Ovary (tissue), 3 donors: ENCODE data around the gene TGIF2.

Experiments used
- POLR2A ChIP-seq: fragments of 450-650 bp; IDR thresholded peaks from one replicate; pipeline ENCODE4 v1.6.1; 2017; ENCODE audit warnings: antibody characterized with exemption, mild to moderate bottlenecking, moderate library complexity
- TF ChIP-seq, protein P1 (sequence below), 3 donors: fragments of 450-650 bp in 2 of 3; fragments of 200-600 bp in 1 of 3; IDR thresholded peaks; one replicate each; pipeline versions ENCODE4 v1.5.1 to v1.8.0; 2016 to 2022; ENCODE audit warnings: antibody characterized with exemption in 3 of 3, mild to moderate bottlenecking in 1 of 3
- donor health status: DM: no; HTN: no; CAD: no.

DNA sequence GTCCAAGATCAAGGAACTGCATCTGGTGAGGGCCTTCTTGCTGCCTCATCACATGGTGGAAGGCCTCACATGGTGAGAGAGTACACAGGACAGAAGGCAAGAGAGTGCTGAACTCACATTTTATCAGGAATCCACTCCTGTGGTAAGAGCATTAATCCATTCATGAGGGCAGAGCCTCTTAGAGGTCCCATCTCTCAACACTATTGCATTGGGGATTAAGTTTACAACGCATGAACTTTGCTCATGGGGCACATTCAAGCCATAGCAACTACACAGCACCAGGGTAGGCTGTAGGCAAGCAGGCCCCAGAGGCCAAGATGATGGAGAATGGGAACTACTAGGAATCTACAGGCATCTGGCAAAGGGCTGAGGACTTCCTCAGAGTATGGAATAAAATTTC lies 10.0 kb upstream of the TGIF2 start:
- TF ChIP-seq, protein P1, sequence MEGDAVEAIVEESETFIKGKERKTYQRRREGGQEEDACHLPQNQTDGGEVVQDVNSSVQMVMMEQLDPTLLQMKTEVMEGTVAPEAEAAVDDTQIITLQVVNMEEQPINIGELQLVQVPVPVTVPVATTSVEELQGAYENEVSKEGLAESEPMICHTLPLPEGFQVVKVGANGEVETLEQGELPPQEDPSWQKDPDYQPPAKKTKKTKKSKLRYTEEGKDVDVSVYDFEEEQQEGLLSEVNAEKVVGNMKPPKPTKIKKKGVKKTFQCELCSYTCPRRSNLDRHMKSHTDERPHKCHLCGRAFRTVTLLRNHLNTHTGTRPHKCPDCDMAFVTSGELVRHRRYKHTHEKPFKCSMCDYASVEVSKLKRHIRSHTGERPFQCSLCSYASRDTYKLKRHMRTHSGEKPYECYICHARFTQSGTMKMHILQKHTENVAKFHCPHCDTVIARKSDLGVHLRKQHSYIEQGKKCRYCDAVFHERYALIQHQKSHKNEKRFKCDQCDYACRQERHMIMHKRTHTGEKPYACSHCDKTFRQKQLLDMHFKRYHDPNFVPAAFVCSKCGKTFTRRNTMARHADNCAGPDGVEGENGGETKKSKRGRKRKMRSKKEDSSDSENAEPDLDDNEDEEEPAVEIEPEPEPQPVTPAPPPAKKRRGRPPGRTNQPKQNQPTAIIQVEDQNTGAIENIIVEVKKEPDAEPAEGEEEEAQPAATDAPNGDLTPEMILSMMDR (IDR thresholded peaks at IDR 0.05): no peak
- TF ChIP-seq POLR2A: no peak
